HepG2 (cell line): Measurements from ENCODE around the gene ZDHHC14. TPM values are rescaled to one million over a fixed set of nuclear protein-coding genes. Genes with fewer than 3 reads are reported as not detected.
A peak's percentile ranks its signal among the peaks of the same experiment; 100 is the strongest.

Experiments
- ATAC-seq: fragments of 200-7000 bp; cut with Tn5 transposase; 3 replicates; pipeline ENCODE4 v1.9.1; 2020; ENCODE audit warnings: mild to moderate bottlenecking, moderate library complexity
- BruUV-seq: library from RNA; stranded (reverse); fragments of 400-500 nt; replicated peaks from 2 replicates; lab custom pipeline; 2021; lab: Mats Ljungman, UMichigan
- CTCF ChIA-PET: fragments of 300-600 bp; formaldehyde crosslinking; extraction: SDS; loops from one replicate; lab custom pipeline; 2021; ENCODE audit warnings: low total read pairs, inconsistent platforms, low intra/inter-chr PET ratio; lab: Yijun Ruan, JAX
- POLR2A ChIA-PET: fragments of 350-600 bp; sonication (Branson Sonifier 250); formaldehyde crosslinking; loops from one replicate; lab custom pipeline; 2020; ENCODE audit warnings: antibody characterized with exemption, inconsistent platforms; lab: Yijun Ruan, JAX
- DNase-seq: peaks from one replicate; pipeline ENCODE4 v3.0.0-alpha.2; 2015; ENCODE audit warnings: low spot score
- FAIRE-seq: peaks from 3 replicates; lab custom pipeline; 2011; peaks lifted over from hg19 to GRCh38; lab: Jason Lieb, UNC
- H2AFZ ChIP-seq: one replicate; pipeline ENCODE4 v1.6.1; 2011; ENCODE audit warnings: low read length, inconsistent platforms
- H3K27ac ChIP-seq: fragments of 300-600 bp; 3 replicates; pipeline ENCODE4 v1.8.0; 2011; ENCODE audit warnings: mixed run types, mild to moderate bottlenecking, mixed read lengths, low read length, inconsistent platforms; ENCODE audit not compliant: insufficient read depth; ENCODE audit errors: extremely low read length
- H3K27me3 ChIP-seq, 2 experiments: fragments of 200-600 bp in 1 of 2; 2 replicates in 1 of 2; 3 replicates in 1 of 2; pipeline versions ENCODE4 v1.6.0 to v1.8.0; 2011; ENCODE audit warnings: low read length in 2 of 2, mild to moderate bottlenecking in 2 of 2, moderate library complexity in 2 of 2, inconsistent platforms in 1 of 2; ENCODE audit not compliant: insufficient read depth in 2 of 2, control insufficient read depth in 1 of 2
- H3K36me3 ChIP-seq, 2 experiments: fragments of 200-600 bp in 1 of 2; replicated peaks in 1 of 2; 2 replicates in 1 of 2; 3 replicates in 1 of 2; pipeline versions ENCODE4 v1.5.1 to v1.8.0; 2011; ENCODE audit warnings: low read length in 2 of 2, inconsistent platforms in 1 of 2; ENCODE audit not compliant: insufficient read depth in 2 of 2, control insufficient read depth in 1 of 2
- H3K4me1 ChIP-seq: 2 replicates; pipeline ENCODE4 v1.5.1; 2012; ENCODE audit warnings: low read length, inconsistent platforms; ENCODE audit not compliant: insufficient read depth
- H3K4me2 ChIP-seq: 2 replicates; pipeline ENCODE4 v1.6.0; 2011; ENCODE audit warnings: low read depth, low read length, inconsistent platforms
- H3K4me3 ChIP-seq, 3 experiments: fragments of 200-600 bp in 1 of 3; sonication (generic), shearing (Covaris generic) in 1 of 3; replicated peaks in 1 of 3; 2 replicates each; pipeline ENCODE4 v1.5.1; 2011 to 2016; ENCODE audit warnings: low read length in 3 of 3, inconsistent platforms in 2 of 3, low read depth in 2 of 3, mild to moderate bottlenecking in 2 of 3, control low read depth in 1 of 3, mixed read lengths in 1 of 3; ENCODE audit not compliant: insufficient read depth in 1 of 3
- H3K79me2 ChIP-seq: one replicate; pipeline ENCODE4 v1.6.1; 2011; ENCODE audit warnings: low read length, inconsistent platforms; ENCODE audit not compliant: insufficient read depth
- H3K9ac ChIP-seq: 2 replicates; pipeline ENCODE4 v1.6.0; 2011; ENCODE audit warnings: mild to moderate bottlenecking, low read depth, low read length, inconsistent platforms; ENCODE audit not compliant: insufficient read depth
- H3K9me3 ChIP-seq: 2 replicates; pipeline ENCODE4 v1.5.1; 2012; ENCODE audit warnings: mild to moderate bottlenecking, low read length
- H4K20me1 ChIP-seq: 2 replicates; pipeline ENCODE4 v1.6.0; 2011; ENCODE audit warnings: inconsistent platforms, mild to moderate bottlenecking, low read length, moderate library complexity; ENCODE audit not compliant: insufficient read depth
- HDAC2 ChIP-seq: sonication (generic); formaldehyde crosslinking; IDR thresholded peaks from 2 replicates; pipeline ENCODE4 v1.4.0; 2020; ENCODE audit warnings: missing genetic modification reagents
- HMG20A ChIP-seq: IDR thresholded peaks from 2 replicates; pipeline ENCODE4 v1.6.1; 2016; ENCODE audit warnings: borderline replicate concordance
- KLF16 ChIP-seq, 2 experiments: sonication (generic) in 1 of 2; formaldehyde crosslinking in 1 of 2; IDR thresholded peaks; 2 replicates each; pipeline versions ENCODE4 v1.6.1 to v1.8.0; 2016 to 2023; ENCODE audit warnings: missing genetic modification reagents in 2 of 2, missing compliant biosample characterization in 1 of 2
- NR2C2 ChIP-seq: sonication (generic); formaldehyde crosslinking; IDR thresholded peaks from 2 replicates; pipeline ENCODE4 v1.4.0; 2020; ENCODE audit warnings: missing genetic modification reagents, mild to moderate bottlenecking, moderate library complexity, borderline replicate concordance
- PBX2 ChIP-seq: IDR thresholded peaks from 2 replicates; pipeline ENCODE4 v1.6.1; 2016; ENCODE audit warnings: control low read depth
- RCOR2 ChIP-seq: IDR thresholded peaks from 2 replicates; pipeline ENCODE4 v1.6.1; 2016; ENCODE audit warnings: missing biosample characterization, missing genetic modification reagents
- SAP130 ChIP-seq: IDR thresholded peaks from 2 replicates; pipeline ENCODE4 v1.6.1; 2016; ENCODE audit warnings: low read depth
- SOX13 ChIP-seq, 3 experiments: fragments of 450-650 bp in 1 of 3; sonication (generic) in 1 of 3; formaldehyde crosslinking in 1 of 3; IDR thresholded peaks in 2 of 3; conservative IDR thresholded peaks in 1 of 3; 2 replicates each; pipeline versions ENCODE4 v1.5.0 to v1.6.1; 2016 to 2020; ENCODE audit warnings: antibody characterized with exemption in 1 of 3, mild to moderate bottlenecking in 1 of 3, missing compliant biosample characterization in 1 of 3, missing genetic modification reagents in 1 of 3, moderate library complexity in 1 of 3
- SOX5 ChIP-seq: IDR thresholded peaks from 2 replicates; pipeline ENCODE4 v1.6.1; 2016; ENCODE audit warnings: borderline replicate concordance
- THRA ChIP-seq: sonication (generic); formaldehyde crosslinking; IDR thresholded peaks from 2 replicates; pipeline ENCODE4 v1.4.0; 2020; ENCODE audit warnings: missing genetic modification reagents, borderline replicate concordance
- ZNF407 ChIP-seq: sonication (generic); formaldehyde crosslinking; IDR thresholded peaks from one replicate; pipeline ENCODE4 v1.5.1; 2020; ENCODE audit warnings: mild to moderate bottlenecking, missing genetic modification reagents; ENCODE audit errors: not compliant biosample characterization
- WGBS: methylation state at CpG from one replicate; pipeline ENCODE4 v1.1.6; 2017; ENCODE audit warnings: low lambda C conversion rate; 5-methylcytosine and 5-hydroxymethylcytosine counted together
- in situ Hi-C: cut with HindIII; loops from 2 replicates; pipeline ENCODE4 v1.10.0; 2017; ENCODE audit warnings: low pct_unique_long_range_greater_than_20kb; ENCODE audit not compliant: extremely low pct_ligation_motif_present
- intact Hi-C: fragments of 100-400 bp; cut with micrococcal nuclease; formaldehyde crosslinking; loops from one replicate; pipeline ENCODE4 v1.10.0; 2022; ENCODE audit not compliant: unreplicated experiment
- polyA plus RNA-seq, 8 experiments: library from polyadenylated mRNA; depleted of rRNA in 3 of 8; stranded (reverse) in 7 of 8; unstranded in 1 of 8; fragments of >200 nt; fragmentation: Illumina TruSeq in 4 of 8; extraction: Trizol in 4 of 8; gene quantifications; 2 replicates each; pipeline versions ENCODE4 v1.2.1 to v1.2.3, GENCODE V29; 2011 to 2016; ENCODE audit warnings: low read depth in 4 of 8, missing spikeins in 1 of 8, mixed read lengths in 1 of 8; ENCODE audit not compliant: insufficient read depth in 1 of 8
- total RNA-seq, 5 experiments: library from RNA; depleted of rRNA; stranded (reverse); fragments of >200 nt; fragmentation: Illumina TruSeq; extraction: Trizol; gene quantifications; 2 replicates each; pipeline ENCODE4 v1.2.3, GENCODE V29; 2016; ENCODE audit warnings: low read depth in 1 of 5

ZDHHC14 gene
- total and polyA plus RNA-seq, 2 of the 13 experiments (the other 11 are each of a cell fraction or from before 2014, with no cell fraction given), result 3.7 to 9.5 TPM

- peaks cover 94% of the 10 kb centered on the region for H3K4me1 ChIP-seq
- CTCF ChIA-PET, result no interaction called here
- POLR2A ChIA-PET, result interaction anchor here (0.7 to 7.2 kb wide), 7 partner anchors 12 to 205 kb away, joined by 3 to 186 read pairs (median 5); partner anchors contain the start of gene TMEM242
- TF ChIP-seq SAP130 (CRISPR knock-in tag) (peak; percentile 58; the same call in 1 of the 2 replicates), HMG20A (CRISPR knock-in tag) (peak; percentile 55; the same call in 1 of the 2 replicates), HDAC2 (CRISPR knock-in tag) (peak; percentile 21; the same call in 1 of the 2 replicates), SOX5 (CRISPR knock-in tag) (peak; percentile 60; the same call in 1 of the 2 replicates), PBX2 (CRISPR knock-in tag) (peak; percentile 89), ZNF407 (no peak), SOX13 (IDR thresholded peaks at IDR 0.05) (no peak), SOX13 (CRISPR knock-in tag; conservative IDR thresholded peaks at IDR 0.05 in 1 of 2, IDR thresholded peaks at IDR 0.05 in 1 of 2) (peak in 1 of 2 experiments; percentile 61; a peak in 2 of 4 replicates), NR2C2 (CRISPR knock-in tag) (0 out of 2 replicates have a peak, but pooled peaks have one; percentile 27), KLF16 (CRISPR knock-in tag; IDR thresholded peaks at IDR 0.05) (peak in 1 of 2 experiments; percentile 16; a peak in 1 of 4 replicates), RCOR2 (CRISPR knock-in tag) (0 out of 2 replicates have a peak, but pooled peaks have one; percentile 54), THRA (peak; percentile 12; the same call in 1 of the 2 replicates)
Observed at GRCh38 chr6:157528931-157529653, 148.1 kb downstream of the ZDHHC14 start.

More at GRCh38 chr6:157528931-157529653, 148.1 kb downstream of the ZDHHC14 start:
- Histone ChIP-seq H3K9ac (0 out of 2 replicates have a peak overlapping the region, but pooled peaks have one; percentile 4), H3K4me2 (peak overlapping the region; percentile 90), H4K20me1 (no peaks in the 10 kb centered on the region), H3K4me3 (no peak overlapping the region), H3K9me3 (no peaks in the 10 kb centered on the region), H3K79me2 (no peaks in the 10 kb centered on the region), H3K27ac (peak overlapping the region; percentile 96), H3K36me3 (no peaks in the 10 kb centered on the region), H3K27me3 (no peaks in the 10 kb centered on the region), H2AFZ (no peak overlapping the region)
- intact Hi-C loops, result no loop called here
- no TSS peak for BruUV-seq
- ATAC-seq (no peak), DNase-seq (peak; percentile 73), FAIRE-seq (peak; percentile 73)
- WGBS, result 39% methylated on average over 5 of the region's 5 CpGs
- in situ Hi-C loops, result no loop called here
